Measurements from ENCODE around the gene ABCB1. TPM values are rescaled to one million over a fixed set of nuclear protein-coding genes. Genes with fewer than 3 reads are reported as not detected.

The ABCB1 gene
- 10 to 100 TPM; 26.1 to 32.5 TPM for total RNA-seq
- total RNA-seq, result 10.3 to 38.9 reads per million in 2 donors

GRCh38 chr7:87600130-87601124 lies at the start of gene ABCB1:
Gene ABCB1 (minus strand): TSS chr7:87600884. CDS start chr7:87600184, 700 bp downstream.
- peak; percentile 87 for ATAC-seq
- Mint-ChIP-seq H3K4me3 (peak within 1 kb of the TSS; percentile 96), H3K27ac (peak within 1 kb of the TSS; percentile 93), H3K4me1 (peaks cover 15% of the 10 kb centered on the region), H3K36me3 (ENCODE audit: low read depth) (peaks cover 7% of the 10 kb centered on the region), H3K27me3 (peaks cover 31% of the 10 kb centered on the region)
- DNase-seq, result peak; percentile 10 to 37 (median 11)
- H3K9me3 ChIP-seq (ENCODE audit: control insufficient read depth, low read length, poor library complexity, severe bottlenecking), result no peaks in the 10 kb centered on the region

GRCh38 chr7:87648316-87648715 lies 47.6 kb upstream of the ABCB1 start:
- H3K4me3 Mint-ChIP-seq, result no peak overlapping the region
- H3K4me1 Mint-ChIP-seq, result no peaks in the 10 kb centered on the region
- ATAC-seq (no peak), DNase-seq (no peak)
- no peaks in the 10 kb centered on the region for H3K9me3 ChIP-seq (ENCODE audit: control insufficient read depth, low read length, poor library complexity, severe bottlenecking)
- no peak overlapping the region for H3K27ac Mint-ChIP-seq
- H3K27me3 Mint-ChIP-seq, result peaks cover 28% of the 10 kb centered on the region
- H3K36me3 Mint-ChIP-seq (ENCODE audit: low read depth), result no peaks in the 10 kb centered on the region

GRCh38 chr7:87645446-87645845 lies 44.8 kb upstream of the ABCB1 start:
- H3K27ac Mint-ChIP-seq, result no peak overlapping the region
- ATAC-seq (no peak), DNase-seq (no peak)
- no peaks in the 10 kb centered on the region for H3K9me3 ChIP-seq (ENCODE audit: control insufficient read depth, low read length, poor library complexity, severe bottlenecking)
- no peak overlapping the region for H3K4me3 Mint-ChIP-seq
- H3K36me3 Mint-ChIP-seq (ENCODE audit: low read depth), result peaks cover 2% of the 10 kb centered on the region
- H3K27me3 Mint-ChIP-seq, result peaks cover 23% of the 10 kb centered on the region
- no peaks in the 10 kb centered on the region for H3K4me1 Mint-ChIP-seq

GRCh38 chr7:87635921-87636320 lies 35.2 kb upstream of the ABCB1 start:
- no peaks in the 10 kb centered on the region for H3K4me1 Mint-ChIP-seq
- no peak for ATAC-seq
- peaks cover 2% of the 10 kb centered on the region for H3K36me3 Mint-ChIP-seq (ENCODE audit: low read depth)
- no peak overlapping the region for H3K4me3 Mint-ChIP-seq
- no peak for DNase-seq
- no peak overlapping the region for H3K27ac Mint-ChIP-seq
- no peaks in the 10 kb centered on the region for H3K27me3 Mint-ChIP-seq
- H3K9me3 ChIP-seq (ENCODE audit: control insufficient read depth, low read length, poor library complexity, severe bottlenecking), result no peaks in the 10 kb centered on the region

- Mint-ChIP-seq H3K36me3 (ENCODE audit: low read depth) (no peaks in the 10 kb centered on the region), H3K27me3 (no peaks in the 10 kb centered on the region), H3K4me1 (peaks cover 12% of the 10 kb centered on the region), H3K27ac (peak overlapping the region; percentile 57), H3K4me3 (peak overlapping the region; percentile 92)
- H3K9me3 ChIP-seq (ENCODE audit: control insufficient read depth, low read length, poor library complexity, severe bottlenecking), result no peaks in the 10 kb centered on the region
- ATAC-seq (peak; percentile 30), DNase-seq (peak in 2 of 3 donors; percentile 11 to 13)
Observed at GRCh38 chr7:87628780-87629569, 28.3 kb upstream of the ABCB1 start.

GRCh38 chr7:87627634-87627994 lies 26.9 kb upstream of the ABCB1 start:
- no peak overlapping the region for H3K27ac Mint-ChIP-seq
- peaks cover 15% of the 10 kb centered on the region for H3K4me1 Mint-ChIP-seq
- ATAC-seq (peak; percentile 18), DNase-seq (peak in 1 of 3 donors; percentile 9)
- peak overlapping the region; percentile 92 for H3K4me3 Mint-ChIP-seq
- H3K36me3 Mint-ChIP-seq (ENCODE audit: low read depth), result no peaks in the 10 kb centered on the region
- peaks cover 7% of the 10 kb centered on the region for H3K27me3 Mint-ChIP-seq
- H3K9me3 ChIP-seq (ENCODE audit: control insufficient read depth, low read length, poor library complexity, severe bottlenecking), result no peaks in the 10 kb centered on the region

- Mint-ChIP-seq H3K4me3 (no peak overlapping the region), H3K4me1 (peaks cover 15% of the 10 kb centered on the region), H3K27me3 (peaks cover 7% of the 10 kb centered on the region), H3K27ac (no peak overlapping the region), H3K36me3 (ENCODE audit: low read depth) (no peaks in the 10 kb centered on the region)
- DNase-seq (no peak), ATAC-seq (no peak)
- no peaks in the 10 kb centered on the region for H3K9me3 ChIP-seq (ENCODE audit: control insufficient read depth, low read length, poor library complexity, severe bottlenecking)
Observed at GRCh38 chr7:87625101-87625500, 24.4 kb upstream of the ABCB1 start.

GRCh38 chr7:87624628-87625027 lies 23.9 kb upstream of the ABCB1 start:
- DNase-seq, result no peak
- H3K36me3 Mint-ChIP-seq (ENCODE audit: low read depth), result no peaks in the 10 kb centered on the region
- ATAC-seq, result no peak

GRCh38 chr7:87615197-87615596 lies 14.5 kb upstream of the ABCB1 start:
- Mint-ChIP-seq H3K4me1 (peaks cover 2% of the 10 kb centered on the region), H3K27ac (no peak overlapping the region), H3K27me3 (peaks cover 36% of the 10 kb centered on the region), H3K36me3 (ENCODE audit: low read depth) (peaks cover 6% of the 10 kb centered on the region), H3K4me3 (no peak overlapping the region)
- no peak for DNase-seq
- no peak for ATAC-seq
- no peaks in the 10 kb centered on the region for H3K9me3 ChIP-seq (ENCODE audit: control insufficient read depth, low read length, poor library complexity, severe bottlenecking)

More at GRCh38 chr7:87624628-87625027, 23.9 kb upstream of the ABCB1 start:
- no peak overlapping the region for H3K27ac Mint-ChIP-seq
- peaks cover 15% of the 10 kb centered on the region for H3K4me1 Mint-ChIP-seq
- H3K27me3 Mint-ChIP-seq, result peaks cover 7% of the 10 kb centered on the region
- H3K9me3 ChIP-seq (ENCODE audit: control insufficient read depth, low read length, poor library complexity, severe bottlenecking), result no peaks in the 10 kb centered on the region
- no peak overlapping the region for H3K4me3 Mint-ChIP-seq

- H3K9me3 ChIP-seq (ENCODE audit: control insufficient read depth, low read length, poor library complexity, severe bottlenecking), result no peaks in the 10 kb centered on the region
- ATAC-seq (no peak), DNase-seq (no peak)
- Mint-ChIP-seq H3K36me3 (ENCODE audit: low read depth) (no peaks in the 10 kb centered on the region), H3K27ac (no peak overlapping the region), H3K27me3 (peaks cover 23% of the 10 kb centered on the region), H3K4me3 (no peak overlapping the region), H3K4me1 (no peaks in the 10 kb centered on the region)
Observed at GRCh38 chr7:87609916-87610315, 9.2 kb upstream of the ABCB1 start.

GRCh38 chr7:87608431-87608830 lies 7.7 kb upstream of the ABCB1 start:
- peaks cover 28% of the 10 kb centered on the region for H3K27me3 Mint-ChIP-seq
- no peak for ATAC-seq

GRCh38 chr7:87604264-87604663 lies 3.6 kb upstream of the ABCB1 start:
- Mint-ChIP-seq H3K4me3 (no peak overlapping the region), H3K27me3 (peaks cover 33% of the 10 kb centered on the region), H3K4me1 (peaks cover 5% of the 10 kb centered on the region), H3K36me3 (ENCODE audit: low read depth) (peaks cover 4% of the 10 kb centered on the region), H3K27ac (no peak overlapping the region)
- DNase-seq (no peak), ATAC-seq (no peak)
- no peaks in the 10 kb centered on the region for H3K9me3 ChIP-seq (ENCODE audit: control insufficient read depth, low read length, poor library complexity, severe bottlenecking)

More at GRCh38 chr7:87608431-87608830, 7.7 kb upstream of the ABCB1 start:
- H3K9me3 ChIP-seq (ENCODE audit: control insufficient read depth, low read length, poor library complexity, severe bottlenecking), result no peaks in the 10 kb centered on the region
- no peak overlapping the region for H3K27ac Mint-ChIP-seq
- peaks cover under 1% of the 10 kb centered on the region for H3K36me3 Mint-ChIP-seq (ENCODE audit: low read depth)
- no peak overlapping the region for H3K4me3 Mint-ChIP-seq
- H3K4me1 Mint-ChIP-seq, result no peaks in the 10 kb centered on the region
- no peak for DNase-seq

- ATAC-seq, result peak; percentile 62
- peak in 2 of 3 donors; percentile 7 for DNase-seq
- Mint-ChIP-seq H3K27me3 (peaks cover 25% of the 10 kb centered on the region), H3K27ac (peak overlapping the region; percentile 93), H3K36me3 (ENCODE audit: low read depth) (peaks cover 7% of the 10 kb centered on the region), H3K4me1 (peaks cover 20% of the 10 kb centered on the region), H3K4me3 (peak overlapping the region; percentile 96)
- no peaks in the 10 kb centered on the region for H3K9me3 ChIP-seq (ENCODE audit: control insufficient read depth, low read length, poor library complexity, severe bottlenecking)
Observed at GRCh38 chr7:87599336-87599735, 1.3 kb downstream of the ABCB1 start.
